Measurements from ENCODE around the gene MICAL3.
A peak's percentile ranks its signal among the peaks of the same experiment; 100 is the strongest.
"Not testable (repeated sequence)": the region's sequence is repeated elsewhere in the genome, so short reads cannot be mapped to it uniquely, and the experiment has no call there.

Gene MICAL3

GRCh38 chr22:18024276-18024939 lies at the start of gene MICAL3:
Gene MICAL3 (minus strand): TSS chr22:18024561. CDS start chr22:17906812, 117,749 bp downstream.
- DNase-seq = peak; percentile 62

- DNase-seq = not testable (repeated sequence)
Observed at GRCh38 chr22:18073927-18074326, 49.6 kb upstream of the MICAL3 start.

- no peak for DNase-seq
Observed at GRCh38 chr22:18073467-18073866, 49.1 kb upstream of the MICAL3 start.

- DNase-seq = no peak
Observed at GRCh38 chr22:18071968-18072310, 47.6 kb upstream of the MICAL3 start.

- DNase-seq = not testable (repeated sequence)
Observed at GRCh38 chr22:18071307-18071967, 47.1 kb upstream of the MICAL3 start.

- no peak for DNase-seq
Observed at GRCh38 chr22:18070556-18071306, 46.4 kb upstream of the MICAL3 start.

- DNase-seq = no peak
Observed at GRCh38 chr22:18070041-18070440, 45.7 kb upstream of the MICAL3 start.

GRCh38 chr22:18069041-18069440 lies 44.7 kb upstream of the MICAL3 start:
- no peak for DNase-seq

- no peak for DNase-seq
Observed at GRCh38 chr22:18068381-18068988, 44.1 kb upstream of the MICAL3 start.

GRCh38 chr22:18067548-18068341 lies 43.4 kb upstream of the MICAL3 start:
- DNase-seq = no peak

- DNase-seq = no peak
Observed at GRCh38 chr22:18067121-18067520, 42.8 kb upstream of the MICAL3 start.

- no peak for DNase-seq
Observed at GRCh38 chr22:18066181-18066859, 42.0 kb upstream of the MICAL3 start.

GRCh38 chr22:18065256-18065655 lies 40.9 kb upstream of the MICAL3 start:
- no peak for DNase-seq

GRCh38 chr22:18064636-18065035 lies 40.3 kb upstream of the MICAL3 start:
- no peak for DNase-seq

- DNase-seq = not testable (repeated sequence)
Observed at GRCh38 chr22:18063715-18064114, 39.4 kb upstream of the MICAL3 start.

- DNase-seq = no peak
Observed at GRCh38 chr22:18063306-18063705, 38.9 kb upstream of the MICAL3 start.

- no peak for DNase-seq
Observed at GRCh38 chr22:18062421-18062820, 38.1 kb upstream of the MICAL3 start.

GRCh38 chr22:18060646-18061620 lies 36.6 kb upstream of the MICAL3 start:
- no peak for DNase-seq

GRCh38 chr22:18059991-18060390 lies 35.6 kb upstream of the MICAL3 start:
- DNase-seq = no peak

GRCh38 chr22:18059473-18059872 lies 35.1 kb upstream of the MICAL3 start:
- DNase-seq = no peak

- no peak for DNase-seq
Observed at GRCh38 chr22:18059094-18059417, 34.7 kb upstream of the MICAL3 start.

Measured in activated CD4-positive, alpha-beta T cell treated with anti-CD3 and anti-CD28 coated beads, Interleukin-2, amount 50 U/mL, for 1 hour (primary cell).